Measurements from ENCODE around the gene ADAM19.

ADAM19 gene

DNA sequence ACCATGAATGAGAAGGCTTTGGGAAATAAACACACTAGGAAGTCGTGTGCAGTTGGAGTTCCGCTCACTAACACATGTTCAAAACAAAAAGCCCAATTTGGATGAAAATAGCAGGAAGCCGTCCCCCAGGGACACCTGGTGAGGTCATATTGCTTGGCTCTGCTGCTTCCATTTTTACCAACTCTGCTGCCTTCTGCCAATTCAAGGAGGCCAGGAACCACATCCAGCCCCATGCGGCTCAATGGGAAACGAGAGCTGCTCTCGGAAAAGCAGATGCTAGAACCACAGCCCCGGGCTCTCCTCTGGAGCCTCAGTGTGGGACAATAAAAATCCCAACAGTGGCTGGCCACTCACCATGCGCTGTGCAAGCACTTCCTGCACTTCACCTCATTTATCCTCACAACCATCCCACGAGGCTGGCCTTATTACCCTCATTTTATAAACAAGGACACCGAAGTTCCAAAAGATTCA lies 13.4 kb downstream of the ADAM19 start:
- DNase-seq = no peak

DNA sequence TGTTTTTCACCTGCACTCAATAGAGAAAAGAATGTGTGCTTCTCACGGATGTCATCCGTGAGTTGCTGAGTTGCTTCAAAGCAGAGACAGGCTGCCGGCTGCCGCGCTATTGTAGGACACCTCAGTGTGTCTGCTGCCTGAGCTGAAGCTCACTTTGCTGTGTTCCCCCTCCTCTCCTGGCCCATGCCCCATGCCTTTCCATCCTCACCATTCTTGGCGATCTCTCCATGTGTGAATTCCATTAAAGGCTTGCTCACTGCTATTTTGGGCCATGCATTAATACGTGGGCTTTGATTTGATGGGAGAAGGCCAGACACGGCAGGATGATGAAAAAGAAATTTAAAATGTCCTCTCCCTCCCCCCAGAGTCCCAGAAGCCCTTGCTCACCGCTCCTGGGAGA lies 14.5 kb downstream of the ADAM19 start:
- no peak for DNase-seq

DNA sequence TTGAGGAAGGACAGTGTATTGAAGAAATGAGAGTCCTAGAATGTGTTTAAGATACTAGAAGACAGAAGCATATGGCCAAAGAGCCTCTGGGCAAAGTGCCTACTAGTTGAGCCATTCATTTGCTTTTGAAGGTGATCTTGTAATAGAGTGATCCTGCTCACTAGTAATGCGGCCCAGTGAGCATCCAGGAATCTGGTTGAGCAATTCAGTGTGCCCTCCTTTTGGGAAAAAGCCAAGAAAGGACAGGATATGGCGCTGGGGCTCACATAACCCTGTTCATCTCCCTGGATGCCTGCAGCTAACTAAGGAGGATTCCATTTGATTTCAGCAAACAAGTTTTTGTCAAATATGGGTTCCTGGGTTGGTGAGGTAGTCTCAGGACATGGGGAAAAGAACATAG lies 16.3 kb downstream of the ADAM19 start:
- no peak for DNase-seq

DNA sequence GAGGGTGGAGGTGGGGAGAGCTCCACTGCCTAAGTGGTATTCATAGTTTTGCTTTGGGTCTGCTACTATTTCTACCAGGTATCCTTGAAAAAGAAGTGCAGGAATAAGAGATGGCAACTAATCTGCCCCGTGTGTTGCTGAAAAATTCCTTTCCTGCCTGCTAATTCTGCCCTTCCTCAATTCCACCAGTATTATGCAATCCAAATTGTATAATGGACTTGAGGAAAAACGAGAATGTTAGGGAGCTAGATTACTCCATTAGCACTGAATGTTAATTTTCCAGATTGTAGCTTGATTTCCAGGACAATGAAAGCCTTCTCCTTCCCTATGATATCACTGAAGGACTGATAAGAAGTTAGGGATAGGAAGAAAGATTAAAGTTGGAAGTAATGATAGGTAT lies 16.9 kb downstream of the ADAM19 start:
- no peak for DNase-seq

GRCh38 chr5:157558041-157558595 lies 17.5 kb downstream of the ADAM19 start:
- no peak for DNase-seq

DNA sequence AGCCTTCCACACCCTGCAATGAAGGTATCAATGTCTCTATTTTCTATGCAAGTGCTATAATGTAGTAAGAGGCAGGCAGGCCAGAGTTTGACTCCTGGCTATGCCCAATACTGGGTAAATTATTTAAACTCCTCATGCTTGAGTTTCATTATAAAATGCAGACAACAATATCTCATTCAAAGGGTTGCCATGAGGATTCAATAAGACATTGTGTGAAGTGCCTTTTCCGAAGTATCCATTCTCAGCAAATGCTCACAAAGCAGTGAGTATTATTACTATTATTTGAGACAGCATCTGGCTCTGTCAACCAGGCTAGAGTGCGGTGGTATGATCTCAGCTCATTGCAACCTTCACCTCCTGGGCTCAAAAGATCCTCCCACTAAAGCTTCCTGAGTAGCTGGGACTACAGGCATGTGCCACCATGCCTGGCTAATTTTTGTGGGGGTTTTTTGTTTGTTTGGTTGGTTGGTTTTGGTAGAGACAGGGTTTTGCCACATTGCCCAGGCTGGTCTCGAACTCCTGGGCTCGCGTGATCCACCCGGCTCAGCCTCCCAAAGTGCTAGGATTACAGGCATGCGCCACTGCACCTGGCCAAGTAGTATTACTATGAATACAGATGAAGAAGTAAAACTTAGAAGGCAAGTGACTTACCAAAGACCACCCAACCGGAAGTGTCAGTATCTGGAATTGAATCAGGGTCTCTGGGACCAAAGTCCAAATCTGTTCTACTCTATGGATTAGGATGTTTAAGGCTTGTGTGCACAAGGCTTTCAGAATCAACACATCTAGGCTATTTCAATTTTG lies 18.8 kb downstream of the ADAM19 start:
- no peak for DNase-seq

GRCh38 chr5:157555037-157555640 lies 20.4 kb downstream of the ADAM19 start:
- DNase-seq = no peak

DNA sequence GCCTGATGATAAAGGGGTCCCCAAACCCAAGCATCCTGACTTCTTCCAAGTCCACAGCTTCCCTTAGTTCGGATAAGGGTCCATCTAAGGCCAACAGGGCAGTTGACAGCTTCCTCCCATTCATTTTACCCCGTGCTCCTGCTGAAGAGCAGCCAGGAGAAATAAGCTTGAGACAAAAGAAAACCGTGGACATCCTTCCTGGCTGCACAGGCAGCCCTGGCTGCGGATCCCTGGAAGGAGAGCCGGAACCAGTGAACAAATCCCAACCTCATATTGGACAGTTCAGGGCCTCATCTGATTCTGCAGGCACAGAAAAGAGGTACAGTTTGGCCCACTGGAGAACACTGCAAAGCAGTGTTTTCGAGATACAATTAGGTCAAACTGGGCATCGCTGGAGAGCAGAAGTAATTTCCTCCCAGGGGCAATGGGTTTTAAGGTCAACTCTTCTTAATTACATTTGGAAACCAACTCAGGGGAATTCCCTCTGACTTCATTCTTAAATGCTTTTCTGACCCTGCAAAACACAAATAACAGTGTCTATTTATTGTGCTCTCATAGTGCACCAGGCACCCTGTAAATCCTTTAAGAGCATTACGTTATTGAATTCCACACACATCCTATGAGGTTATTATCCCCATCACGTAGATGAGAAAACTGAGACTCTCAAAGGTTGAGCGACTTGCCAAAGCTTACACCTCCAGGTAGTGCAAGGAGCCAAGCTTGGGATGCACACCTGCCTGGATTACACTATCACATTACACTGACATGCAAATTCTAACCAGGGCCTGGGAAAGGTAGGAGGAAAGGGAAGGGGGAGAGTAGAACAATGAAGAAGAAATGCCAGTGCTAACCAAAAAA lies 21.2 kb downstream of the ADAM19 start:
- DNase-seq = no peak

GRCh38 chr5:157552650-157553049 lies 22.9 kb downstream of the ADAM19 start:
- no peak for DNase-seq

- DNase-seq = no peak
Observed at GRCh38 chr5:157550663-157551062, 24.9 kb downstream of the ADAM19 start.

DNA sequence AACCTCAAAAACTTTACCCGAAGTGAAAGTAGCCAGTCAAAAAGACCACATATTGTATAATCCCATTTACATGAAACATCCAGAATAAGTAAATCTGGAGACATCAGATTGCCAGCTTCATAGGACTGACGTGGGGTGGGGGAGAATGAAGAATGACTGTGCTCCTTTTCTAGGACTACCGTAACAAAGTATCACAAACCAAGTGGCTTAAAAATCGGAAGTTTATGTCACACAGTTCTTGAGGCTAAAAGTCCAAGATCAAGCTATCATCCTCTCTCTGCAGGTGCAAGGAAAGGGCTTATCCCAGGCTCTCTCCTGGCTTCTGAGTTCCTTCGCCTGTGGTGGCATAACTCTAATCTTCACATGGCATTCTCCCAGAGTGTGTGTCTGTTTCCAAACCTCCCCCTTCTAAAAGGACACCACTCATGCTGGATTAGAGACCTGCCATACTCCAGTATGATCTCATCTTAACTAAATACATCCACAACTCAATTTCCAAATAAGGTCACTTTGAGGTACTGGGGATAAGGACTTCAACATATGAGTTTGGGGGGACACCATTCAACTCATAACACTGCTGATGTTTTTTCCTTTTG lies 25.5 kb downstream of the ADAM19 start:
- DNase-seq = no peak

GRCh38 chr5:157549283-157549629 lies 26.3 kb downstream of the ADAM19 start:
- no peak for DNase-seq

- DNase-seq = no peak
Observed at GRCh38 chr5:157548513-157549282, 26.9 kb downstream of the ADAM19 start.

- DNase-seq = no peak
Observed at GRCh38 chr5:157547941-157548512, 27.5 kb downstream of the ADAM19 start.

- DNase-seq = no peak
Observed at GRCh38 chr5:157546456-157547100, 29.0 kb downstream of the ADAM19 start.

DNA sequence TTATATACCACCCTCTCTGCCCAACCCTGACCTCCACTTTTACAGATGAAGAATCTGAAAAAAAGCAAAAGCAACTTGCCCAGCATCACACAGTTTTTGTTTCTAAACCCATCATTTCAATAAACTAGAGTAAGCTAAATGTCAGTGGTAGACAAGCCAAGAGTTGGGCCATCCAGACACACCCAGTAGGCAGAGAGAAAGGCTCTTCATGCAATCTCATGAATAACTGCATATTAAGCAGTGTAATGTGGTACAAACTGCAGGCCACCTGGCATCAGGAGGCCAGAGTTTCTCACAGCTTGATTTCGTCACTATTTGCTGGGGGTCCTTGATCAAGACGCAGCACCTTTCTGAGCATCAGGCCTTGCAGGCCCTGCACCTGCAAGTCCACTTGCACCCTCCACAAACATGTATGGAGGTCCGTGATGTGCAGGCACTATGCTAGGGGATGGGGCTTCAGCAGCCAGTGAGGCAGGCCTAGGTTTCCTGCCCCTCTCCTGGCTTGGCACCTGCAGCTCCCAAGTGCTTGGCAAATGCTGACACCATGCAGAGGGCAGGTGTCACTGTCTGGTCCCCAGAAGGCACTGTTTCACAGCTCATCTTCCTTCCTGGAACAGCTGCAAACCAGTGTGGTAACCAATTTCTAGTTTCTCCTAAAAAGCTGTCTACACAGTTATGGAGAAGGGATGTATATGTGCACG lies 29.8 kb downstream of the ADAM19 start:
- DNase-seq = no peak

DNA sequence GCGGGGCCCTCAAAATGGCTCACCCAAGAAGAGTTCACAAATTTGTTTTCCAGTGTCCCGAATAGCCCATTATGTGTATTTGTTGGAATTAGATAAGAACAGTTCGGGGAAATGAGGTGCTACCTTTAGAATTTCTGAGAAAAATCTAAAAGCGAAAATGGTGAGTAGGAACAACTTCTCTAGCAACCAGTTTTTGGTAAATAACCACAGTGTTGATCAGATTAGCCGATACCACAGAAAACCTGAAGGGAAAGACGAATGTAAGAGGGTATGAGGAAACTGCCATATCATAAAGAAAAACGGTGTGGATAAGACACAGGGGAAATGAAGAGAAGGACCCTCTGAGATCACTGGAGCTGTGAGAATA lies 31.0 kb downstream of the ADAM19 start:
- DNase-seq = no peak

DNA sequence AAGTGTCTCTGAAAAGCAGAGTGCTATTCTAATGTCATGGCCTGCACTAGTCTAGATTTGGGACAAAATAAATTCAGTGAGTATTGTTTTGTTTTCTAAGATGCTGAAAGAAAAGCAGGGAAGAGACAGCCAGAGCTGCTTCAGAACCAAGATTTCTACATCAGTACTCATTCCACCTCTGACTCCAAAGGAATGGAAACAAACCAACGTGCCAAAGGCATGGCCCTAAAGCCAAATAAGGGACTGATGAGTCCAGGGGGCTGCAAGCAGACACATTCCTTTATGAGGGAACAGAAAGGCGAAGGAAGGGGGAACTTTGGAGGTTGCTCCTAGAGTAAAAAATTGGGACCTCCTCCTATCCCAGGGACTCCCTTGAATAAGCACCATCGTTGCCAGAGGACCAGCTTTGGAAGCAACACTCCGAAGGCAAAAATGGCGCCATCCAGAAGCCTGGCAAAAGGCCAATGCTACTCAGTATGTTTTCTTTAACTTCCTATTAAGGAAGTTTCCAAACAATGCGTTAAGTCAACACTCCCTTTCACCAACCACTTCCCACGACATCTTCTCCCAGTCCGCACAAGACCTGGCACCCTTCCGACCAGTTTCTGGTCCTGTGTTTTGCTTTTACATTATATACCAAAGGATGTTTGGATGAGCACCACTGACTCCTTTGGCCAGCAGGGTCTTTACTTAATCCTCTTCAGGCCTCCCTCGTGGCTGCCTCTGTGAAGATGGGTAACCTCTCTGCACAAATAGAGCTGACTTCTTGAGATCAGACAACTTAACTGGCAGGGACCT lies 31.6 kb downstream of the ADAM19 start:
- DNase-seq = no peak

GRCh38 chr5:157542282-157543000 lies 33.1 kb downstream of the ADAM19 start:
- DNase-seq = no peak

All from activated CD4-positive, alpha-beta T cell treated with anti-CD3 and anti-CD28 coated beads, Interleukin-2, amount 50 U/mL, for 1 hour (primary cell).